Stimulated activated CD8-positive, alpha-beta memory T cell treated with anti-CD3 and anti-CD28 coated beads, Interleukin-7, amount 100 ng/mL, for 1 hour (primary cell): ENCODE data around the gene TRIM24.
"Not testable (repeated sequence)": the region's sequence is repeated elsewhere in the genome, so short reads cannot be mapped to it uniquely, and the experiment has no call there.

Experiments
- DNase-seq, 2 donors: peaks; one replicate each; pipeline ENCODE4 v3.0.0-alpha.2; 2020; ENCODE audit warnings: low read depth in 2 of 2

Gene TRIM24

GRCh38 chr7:138495485-138495884 lies 35.4 kb downstream of the TRIM24 start:
- DNase-seq, result no peak

DNA sequence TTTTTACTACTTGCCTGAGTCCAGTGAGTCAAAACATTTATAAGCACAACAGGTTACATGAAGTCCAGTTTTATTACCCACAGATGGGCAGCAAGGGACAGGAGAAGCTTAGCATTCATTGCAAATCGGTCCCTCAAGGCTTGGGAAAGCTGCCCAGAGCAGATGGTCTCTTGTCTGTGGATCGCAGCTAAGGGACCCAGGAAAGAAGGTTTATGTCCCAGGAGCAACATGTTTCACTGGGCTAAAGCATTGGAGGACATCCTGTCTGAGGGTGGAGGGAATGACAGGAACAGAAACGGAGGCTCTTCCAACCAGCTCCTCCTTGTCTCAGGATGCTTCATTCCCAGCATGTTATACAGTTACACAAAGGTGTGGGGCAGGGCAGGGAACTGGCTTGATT lies 39.3 kb downstream of the TRIM24 start:
- DNase-seq, result no peak

- DNase-seq, result not testable (repeated sequence)
These were observed 40.2 kb downstream of the TRIM24 start for GRCh38 chr7:138500303-138500702.

- no peak for DNase-seq
These were observed 40.8 kb downstream of the TRIM24 start for GRCh38 chr7:138500892-138501291.

DNA sequence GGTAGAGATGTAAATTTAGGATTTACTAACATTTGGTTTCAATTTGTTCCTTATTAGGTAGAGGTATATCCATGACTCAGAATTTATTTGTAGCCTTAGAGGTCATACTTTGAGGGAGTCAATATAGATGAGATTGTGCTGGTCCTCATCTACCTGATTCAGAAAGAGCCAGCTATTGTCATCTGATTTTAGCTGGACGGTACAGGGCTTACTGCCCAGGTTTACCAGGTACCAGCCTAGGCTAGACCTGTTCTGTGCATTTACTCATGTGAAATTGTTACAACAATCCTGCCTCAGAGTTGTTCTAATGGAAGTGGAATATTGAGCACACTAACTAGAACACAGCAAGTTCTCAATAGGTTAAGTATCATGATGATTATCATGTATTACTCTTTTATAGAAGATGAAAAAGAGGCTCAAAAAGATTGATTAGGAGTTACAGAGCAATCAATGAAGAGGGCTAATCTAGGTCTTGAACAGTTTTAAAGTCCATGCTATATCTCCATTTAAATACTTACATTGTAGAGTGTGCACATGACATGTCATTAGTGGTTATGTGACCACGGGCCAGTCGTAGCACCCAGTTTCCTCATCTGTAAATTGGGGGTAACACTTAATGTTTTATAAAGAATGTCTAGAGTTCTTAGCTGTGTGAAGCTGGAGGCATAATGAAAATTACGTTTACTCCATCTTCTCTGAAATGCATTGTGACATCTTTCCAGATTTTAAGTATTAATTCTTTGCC lies 42.1 kb downstream of the TRIM24 start:
- DNase-seq, result no peak

DNA sequence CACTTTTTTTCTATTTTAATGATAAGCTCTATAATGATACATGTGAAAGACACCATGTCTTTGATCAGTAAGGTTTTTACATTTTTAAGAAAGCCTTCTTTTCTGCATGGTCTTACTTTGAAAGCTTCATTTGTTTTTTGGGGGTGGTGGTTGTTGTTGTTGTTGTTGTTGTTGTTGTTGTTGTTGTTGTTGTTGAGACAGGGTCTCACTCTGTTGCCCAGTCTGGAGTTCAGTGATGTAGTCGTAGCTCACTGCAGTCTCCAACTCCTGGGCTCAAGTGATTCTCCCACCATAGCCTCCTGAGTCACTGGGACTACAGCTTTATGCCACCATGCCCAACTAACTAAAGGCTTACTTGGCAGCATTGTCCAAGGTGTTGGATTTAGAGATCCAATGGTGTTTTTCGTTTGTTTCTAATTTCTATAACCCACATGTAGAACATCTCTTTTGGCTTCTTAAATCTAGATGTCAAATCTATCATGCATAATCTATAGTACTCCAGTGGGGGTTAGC lies 45.4 kb downstream of the TRIM24 start:
- DNase-seq, result no peak

DNA sequence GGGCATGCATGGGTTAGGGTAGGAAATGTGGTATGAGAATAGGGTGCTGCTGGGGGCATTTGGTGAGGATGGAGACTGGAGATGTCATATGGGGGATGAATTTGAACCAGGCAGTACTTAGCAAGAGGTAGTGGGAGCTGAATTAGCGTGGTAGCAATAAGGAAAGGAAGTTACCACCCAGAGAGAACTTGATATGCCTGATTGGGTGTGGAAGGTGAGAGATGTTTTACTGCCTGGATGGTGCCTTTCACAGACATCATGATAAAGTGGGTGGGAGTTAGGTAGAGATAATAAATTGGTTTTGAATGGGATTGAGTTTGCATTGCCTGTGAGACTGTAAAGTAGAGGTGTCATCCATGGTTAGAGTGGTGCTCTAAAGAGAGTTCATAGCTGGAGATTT lies 46.7 kb downstream of the TRIM24 start:
- DNase-seq, result no peak

GRCh38 chr7:138510003-138510402 lies 49.9 kb downstream of the TRIM24 start:
- DNase-seq, result no peak

DNA sequence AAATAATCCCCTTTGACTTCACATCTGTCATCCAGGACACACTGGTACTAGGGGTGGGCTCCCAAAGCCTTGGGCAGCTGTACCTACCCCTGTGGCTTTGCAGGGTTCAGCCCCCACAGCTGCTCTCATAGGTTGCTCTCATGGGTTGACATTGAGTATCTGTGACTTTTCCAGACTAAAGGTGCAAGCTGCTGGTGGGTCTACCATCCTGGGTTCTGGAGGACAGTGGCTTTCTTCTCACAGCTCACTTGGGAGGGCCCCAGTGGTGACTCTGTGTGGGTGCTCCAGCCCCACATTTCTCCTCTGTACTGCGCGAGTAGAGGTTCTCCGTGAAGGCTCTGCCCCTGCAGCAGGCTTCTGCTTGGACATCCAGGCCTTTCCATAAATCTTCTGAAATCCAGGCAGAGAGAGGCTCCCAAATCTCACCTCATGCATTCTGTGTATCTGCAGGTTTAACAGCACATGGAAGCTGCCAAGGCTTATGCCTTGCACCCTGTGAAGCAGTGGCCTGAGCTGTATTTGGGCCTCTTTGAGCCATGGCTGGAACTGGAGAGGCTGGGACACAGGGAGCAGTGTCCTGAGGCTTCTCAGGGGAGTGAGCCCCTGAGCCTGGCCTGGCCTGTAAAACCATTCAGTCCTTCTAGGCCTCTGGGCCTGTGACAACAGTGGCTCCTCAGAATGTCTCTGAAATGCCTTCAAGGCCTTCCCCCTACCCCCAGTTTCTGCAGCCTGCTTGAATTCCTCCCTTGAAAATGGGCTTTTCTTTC lies 52.2 kb downstream of the TRIM24 start:
- DNase-seq, result no peak

DNA sequence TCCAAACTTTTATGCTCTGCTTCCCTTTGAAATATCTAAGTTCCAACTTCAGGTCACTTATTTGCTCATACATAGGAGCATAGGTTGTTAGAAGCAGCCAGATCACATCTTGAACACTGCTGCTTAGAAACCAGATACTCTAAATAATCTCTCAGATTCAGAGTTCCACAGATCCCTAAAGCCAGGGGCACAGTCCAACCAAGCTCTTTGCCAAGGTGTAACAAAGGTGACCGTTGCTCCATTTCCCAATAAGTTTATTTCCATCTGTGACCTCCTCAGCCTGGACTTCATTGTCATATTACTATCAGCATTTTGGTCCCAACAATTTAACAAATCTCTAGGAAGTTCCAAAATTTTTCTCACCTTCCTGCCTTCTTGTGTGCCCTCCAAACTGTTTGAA lies 52.8 kb downstream of the TRIM24 start:
- DNase-seq, result no peak

DNA sequence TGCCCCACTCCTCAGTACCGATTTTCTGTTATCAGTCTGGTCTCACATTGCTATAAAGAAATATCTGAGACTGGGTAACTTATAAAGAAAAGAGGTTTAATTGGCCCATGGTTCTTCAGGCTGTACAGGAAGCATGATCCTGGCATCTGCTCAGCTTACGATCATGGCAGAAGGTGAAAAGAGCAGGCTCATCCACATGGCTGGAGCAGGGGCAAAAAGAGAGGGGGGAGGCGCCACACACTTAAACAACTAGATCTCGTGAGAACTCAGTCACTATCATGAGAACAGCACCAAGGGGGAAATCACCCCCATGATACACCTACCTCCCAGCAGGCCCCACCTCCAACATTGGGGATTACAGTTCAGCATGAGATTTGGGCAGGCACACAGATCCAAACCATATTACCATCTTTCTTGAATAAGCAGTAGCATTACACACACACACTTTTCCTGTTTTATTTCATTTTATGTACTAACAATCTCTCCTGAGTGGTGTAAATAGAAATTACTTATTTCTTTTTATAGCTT lies 53.3 kb downstream of the TRIM24 start:
- DNase-seq, result no peak

- DNase-seq, result no peak
These were observed 54.0 kb downstream of the TRIM24 start for GRCh38 chr7:138514044-138514443.

DNA sequence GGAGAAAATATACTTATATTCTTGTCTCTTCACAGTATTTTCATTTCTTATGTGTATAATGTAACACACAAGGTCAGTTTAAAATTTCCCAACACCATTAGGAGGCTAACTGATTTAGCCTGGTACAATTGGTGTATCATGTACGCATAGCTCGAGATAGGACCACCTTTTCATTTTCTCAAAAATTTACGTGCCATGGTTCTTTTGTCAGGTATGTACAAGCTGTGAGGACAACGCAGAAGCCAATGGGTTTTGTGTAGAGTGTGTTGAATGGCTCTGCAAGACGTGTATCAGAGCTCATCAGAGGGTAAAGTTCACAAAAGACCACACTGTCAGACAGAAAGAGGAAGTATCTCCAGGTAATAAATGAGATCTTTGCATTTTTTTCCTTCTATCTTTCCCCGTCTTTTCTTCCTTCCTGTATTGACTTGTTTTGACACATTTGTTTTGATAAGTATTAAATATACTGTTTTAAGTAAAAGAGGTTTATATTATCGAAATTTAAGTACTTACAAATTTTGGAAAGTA lies 55.0 kb downstream of the TRIM24 start:
- DNase-seq, result no peak

- no peak for DNase-seq
These were observed 59.2 kb downstream of the TRIM24 start for GRCh38 chr7:138519061-138519798.

GRCh38 chr7:138520742-138521141 lies 60.7 kb downstream of the TRIM24 start:
- DNase-seq, result no peak

DNA sequence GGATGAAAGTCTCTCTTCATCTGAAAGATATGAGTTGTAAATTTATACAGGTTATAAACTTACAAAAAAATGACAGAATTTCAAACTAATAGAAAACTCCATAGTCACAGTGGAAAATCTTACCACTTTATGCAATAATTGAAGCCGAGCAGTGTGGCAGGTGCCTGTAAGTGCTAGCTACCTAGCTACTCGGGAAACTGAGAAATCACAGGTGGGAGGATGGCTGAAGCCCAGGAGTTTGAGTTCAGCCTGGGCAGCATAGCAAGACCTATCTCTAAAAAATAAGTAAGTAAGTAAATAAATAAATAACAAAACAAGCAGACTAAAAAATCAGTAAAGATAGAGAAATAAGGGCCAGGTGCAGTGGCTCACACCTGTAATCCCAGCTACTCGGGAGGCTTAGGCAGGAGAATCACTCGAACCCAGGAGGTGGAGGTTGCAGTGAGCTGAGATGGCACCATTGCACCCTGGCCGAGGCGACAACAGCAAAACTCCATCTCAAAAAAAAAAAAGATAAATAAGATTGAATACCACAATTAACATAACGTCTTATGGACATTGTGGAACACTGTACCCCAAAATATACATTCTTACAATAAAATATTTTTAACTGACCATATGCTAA lies 61.9 kb downstream of the TRIM24 start:
- DNase-seq, result no peak

DNA sequence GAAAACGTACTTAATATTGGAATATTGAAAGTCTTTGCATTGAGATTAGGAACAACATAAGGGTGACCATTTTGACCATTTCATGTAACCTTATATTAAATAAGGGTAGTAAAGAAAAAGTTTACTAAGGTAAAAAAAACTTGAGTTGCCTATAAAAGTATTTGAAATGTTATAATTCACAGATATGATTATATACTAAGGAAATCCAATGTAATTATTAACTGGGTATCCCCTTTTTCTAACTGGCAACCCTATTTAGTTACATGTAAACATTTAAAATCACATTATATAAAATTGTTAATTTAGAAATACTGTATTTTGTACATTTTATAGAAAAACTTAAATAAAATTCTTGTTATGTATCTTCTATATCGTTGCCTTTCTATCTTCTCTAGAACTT lies 64.2 kb downstream of the TRIM24 start:
- no peak for DNase-seq

GRCh38 chr7:138525757-138526156 lies 65.7 kb downstream of the TRIM24 start:
- DNase-seq, result no peak

DNA sequence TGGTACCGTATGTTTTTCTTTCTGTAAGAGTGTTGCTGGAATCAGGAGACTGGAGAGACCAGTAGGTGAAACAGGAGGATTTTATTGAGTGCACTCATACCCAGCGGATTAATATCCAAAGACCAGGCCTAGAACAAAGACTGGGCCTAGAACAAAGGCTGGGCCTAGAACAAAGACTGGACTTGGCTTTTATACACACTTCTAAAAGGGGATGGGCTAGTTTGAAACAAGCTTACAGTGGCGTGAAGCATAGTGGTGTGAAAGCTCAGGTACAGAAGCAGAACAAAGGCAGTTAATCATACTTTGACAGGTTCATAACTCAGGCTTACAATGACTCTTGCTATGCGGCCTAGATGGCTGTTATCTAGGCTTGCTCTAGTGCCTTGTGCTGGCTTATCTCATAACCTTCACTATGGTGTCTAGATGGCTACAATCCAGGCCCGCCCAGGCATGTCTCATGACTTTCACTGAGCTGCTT lies 67.7 kb downstream of the TRIM24 start:
- DNase-seq, result no peak

- DNase-seq, result not testable (repeated sequence)
These were observed 76.8 kb downstream of the TRIM24 start for GRCh38 chr7:138536833-138537232.

GRCh38 chr7:138538518-138538917 lies 78.5 kb downstream of the TRIM24 start:
- no peak for DNase-seq
